HUES6 (cell line): ENCODE measurements around the gene AP2A2.

Experiments used
- H3K27ac ChIP-seq: 2 replicates; pipeline ENCODE4 v1.7.0; 2013; ENCODE audit warnings: low read depth, mild to moderate bottlenecking, low read length, inconsistent platforms
- H3K27me3 ChIP-seq: 2 replicates; pipeline ENCODE4 v1.6.1; 2013; ENCODE audit warnings: low read length; ENCODE audit not compliant: control insufficient read depth, insufficient read depth
- H3K36me3 ChIP-seq: 2 replicates; pipeline ENCODE4 v1.6.1; 2013; ENCODE audit warnings: low read length; ENCODE audit not compliant: control insufficient read depth, insufficient read depth
- H3K4me1 ChIP-seq: 2 replicates; pipeline ENCODE4 v1.6.1; 2013; ENCODE audit warnings: low read length; ENCODE audit not compliant: control insufficient read depth, insufficient read depth
- H3K4me3 ChIP-seq: 2 replicates; pipeline ENCODE4 v1.5.1; 2013; ENCODE audit warnings: low read depth, low read length
- H3K9ac ChIP-seq: one replicate; pipeline ENCODE4 v1.6.1; 2013; ENCODE audit warnings: mild to moderate bottlenecking, low read length
- H3K9me3 ChIP-seq: 2 replicates; pipeline ENCODE4 v1.6.1; 2013; ENCODE audit warnings: low read depth, low read length; ENCODE audit not compliant: control insufficient read depth, insufficient read depth

AP2A2 gene

DNA sequence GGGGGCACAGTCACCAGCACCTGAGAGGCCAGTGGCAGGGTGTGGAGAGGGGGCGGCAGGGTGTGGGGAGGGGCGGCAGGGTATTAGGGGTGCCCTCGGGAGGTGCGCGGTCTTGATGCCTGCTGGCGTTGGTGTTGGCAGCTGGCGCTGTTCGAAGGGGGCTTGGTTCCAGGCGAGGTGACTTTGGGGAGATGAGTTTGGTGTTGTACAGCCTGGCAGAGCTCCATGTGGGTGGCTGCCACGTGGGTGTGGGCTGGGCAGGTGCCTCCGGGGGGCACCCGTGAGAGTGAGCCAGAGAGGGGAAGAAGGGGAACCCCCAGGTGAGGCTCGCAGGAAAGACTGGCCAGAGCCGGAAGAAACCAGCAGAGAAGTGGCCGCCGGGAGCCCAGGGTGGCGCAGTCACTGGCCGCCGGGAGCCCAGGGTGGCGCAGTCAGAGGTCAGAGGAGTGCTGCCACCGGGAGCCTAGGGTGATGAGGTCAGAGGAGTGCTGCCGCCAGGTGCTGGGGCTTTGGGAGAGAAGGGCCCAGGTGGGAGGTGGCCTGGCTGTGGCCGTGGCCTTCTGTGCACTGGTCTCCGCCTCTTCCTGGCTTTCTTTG lies 66.1 kb downstream of the AP2A2 start:
- Histone ChIP-seq H3K4me1 (no peaks in the 10 kb centered on the region), H3K9me3 (no peaks in the 10 kb centered on the region), H3K27ac (no peak overlapping the region), H3K4me3 (no peak overlapping the region), H3K36me3 (peaks cover 77% of the 10 kb centered on the region), H3K9ac (no peak overlapping the region), H3K27me3 (no peaks in the 10 kb centered on the region)

DNA sequence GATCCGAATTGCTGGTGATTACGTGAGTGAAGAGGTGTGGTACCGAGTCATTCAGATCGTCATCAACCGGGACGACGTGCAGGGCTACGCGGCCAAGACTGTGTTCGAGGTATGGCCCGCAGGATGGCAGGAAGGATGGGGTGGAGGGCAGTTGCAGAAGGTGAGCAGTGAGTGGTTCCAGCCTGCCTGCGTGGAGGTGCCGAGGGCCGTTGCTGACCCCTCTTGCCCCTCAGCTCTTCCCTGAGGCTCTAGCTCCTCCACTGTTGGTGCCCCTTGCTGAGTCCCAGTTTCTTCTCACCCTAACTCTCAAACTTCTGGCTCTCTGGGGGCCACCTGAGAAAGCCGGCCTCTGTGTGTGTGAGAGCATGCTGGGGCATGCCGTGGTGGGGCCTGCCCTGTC lies 66.9 kb downstream of the AP2A2 start:
- H3K36me3 ChIP-seq, result peaks cover 79% of the 10 kb centered on the region
- H3K4me1 ChIP-seq, result no peaks in the 10 kb centered on the region
- no peaks in the 10 kb centered on the region for H3K27me3 ChIP-seq
- no peak overlapping the region for H3K27ac ChIP-seq
- H3K9ac ChIP-seq, result no peak overlapping the region
- no peak overlapping the region for H3K4me3 ChIP-seq
- no peaks in the 10 kb centered on the region for H3K9me3 ChIP-seq

DNA sequence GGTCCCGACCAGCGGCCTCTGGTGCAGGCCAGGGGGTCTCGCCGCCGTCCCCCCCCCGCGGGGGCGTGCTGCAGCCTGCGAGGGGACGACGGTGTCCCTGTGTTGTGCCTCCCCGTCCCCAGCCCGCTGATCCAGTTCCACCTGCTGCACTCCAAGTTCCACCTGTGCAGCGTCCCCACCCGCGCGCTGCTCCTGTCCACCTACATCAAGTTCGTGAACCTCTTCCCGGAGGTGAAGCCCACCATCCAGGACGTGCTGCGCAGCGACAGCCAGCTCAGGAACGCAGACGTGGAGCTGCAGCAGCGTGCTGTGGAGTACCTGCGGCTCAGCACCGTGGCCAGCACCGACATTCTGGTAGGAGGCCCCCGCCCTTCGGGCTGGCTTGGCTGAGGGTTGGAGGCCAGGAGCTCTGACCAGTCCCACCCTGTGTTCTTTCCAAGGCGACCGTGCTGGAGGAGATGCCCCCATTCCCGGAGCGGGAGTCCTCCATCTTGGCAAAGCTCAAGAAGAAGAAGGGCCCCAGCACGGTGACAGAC lies 68.0 kb downstream of the AP2A2 start:
- no peaks in the 10 kb centered on the region for H3K27me3 ChIP-seq
- H3K9me3 ChIP-seq, result no peaks in the 10 kb centered on the region
- H3K27ac ChIP-seq, result no peak overlapping the region
- H3K4me3 ChIP-seq, result no peak overlapping the region
- peaks cover 71% of the 10 kb centered on the region for H3K36me3 ChIP-seq
- no peak overlapping the region for H3K9ac ChIP-seq
- H3K4me1 ChIP-seq, result no peaks in the 10 kb centered on the region

DNA sequence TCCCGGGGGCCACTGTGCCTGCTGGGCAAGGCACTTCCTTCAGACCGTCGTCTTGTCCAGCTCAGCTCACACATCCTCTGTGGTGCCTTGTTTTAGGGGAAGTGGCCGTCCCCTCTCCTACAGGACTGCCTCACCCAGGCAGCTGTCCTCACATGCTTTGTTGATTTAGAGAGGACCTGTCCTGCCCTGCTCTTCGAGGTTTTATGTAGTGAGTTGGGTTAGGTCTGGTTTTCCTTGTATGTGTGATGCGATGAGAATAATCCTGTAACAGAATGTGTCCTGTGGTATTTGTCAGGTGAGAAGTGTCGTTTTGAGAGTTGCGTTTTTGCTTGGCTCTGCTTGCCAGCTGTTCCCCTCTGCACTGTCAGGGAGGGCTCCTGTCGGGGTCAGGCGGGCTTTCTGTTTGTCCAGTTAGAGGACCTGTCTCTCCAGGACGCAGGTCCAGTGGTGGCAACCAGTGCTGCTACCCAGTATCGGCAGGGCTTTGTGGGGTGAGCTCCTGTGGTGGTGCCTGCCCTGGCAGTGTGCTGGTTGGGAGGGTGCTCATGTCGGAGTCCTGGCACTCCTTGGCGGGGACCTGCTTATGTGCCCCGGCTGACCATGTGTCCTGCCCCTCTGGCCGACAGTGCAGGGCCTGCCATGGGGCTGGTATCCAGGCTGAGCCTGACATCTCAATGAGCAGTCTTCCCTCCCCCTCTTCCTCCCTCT lies 69.5 kb downstream of the AP2A2 start:
- Histone ChIP-seq H3K4me3 (no peak overlapping the region), H3K27ac (no peak overlapping the region), H3K27me3 (no peaks in the 10 kb centered on the region), H3K9ac (no peak overlapping the region), H3K9me3 (no peaks in the 10 kb centered on the region), H3K36me3 (peaks cover 64% of the 10 kb centered on the region), H3K4me1 (no peaks in the 10 kb centered on the region)

DNA sequence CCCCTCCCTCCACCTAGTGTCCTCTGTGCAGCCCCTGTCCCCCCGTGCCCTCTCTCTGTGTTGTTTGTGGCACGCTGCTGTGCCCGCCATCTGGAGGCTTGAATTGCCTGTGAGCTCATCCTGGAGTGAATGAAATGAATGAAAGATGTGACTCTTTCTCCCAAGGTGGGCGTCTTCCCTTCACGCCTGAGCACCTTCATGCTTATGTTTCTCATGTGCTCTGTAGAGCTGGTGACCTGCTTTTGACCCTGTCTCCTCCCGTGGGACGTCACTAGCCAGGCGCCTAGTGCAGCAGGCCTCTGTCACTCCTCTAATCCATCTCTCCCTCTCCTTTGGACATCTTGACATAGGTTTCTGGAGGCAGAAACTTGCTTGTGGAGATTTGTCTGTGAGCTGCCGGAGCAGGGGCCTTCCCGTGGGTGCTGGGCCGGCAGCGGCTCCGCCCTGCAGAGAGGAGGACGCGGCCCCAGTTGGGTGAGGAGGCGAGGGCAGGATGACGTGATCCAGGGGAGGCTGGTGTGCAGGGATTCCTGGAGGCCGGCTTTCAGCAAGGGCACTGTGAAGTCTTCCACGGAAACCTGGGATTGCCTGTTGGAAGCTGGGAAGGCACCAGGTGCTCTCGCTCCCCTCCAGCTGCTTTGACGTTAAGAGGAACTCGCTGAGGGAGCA lies 70.2 kb downstream of the AP2A2 start:
- H3K4me1 ChIP-seq, result no peaks in the 10 kb centered on the region
- no peaks in the 10 kb centered on the region for H3K27me3 ChIP-seq
- H3K9me3 ChIP-seq, result no peaks in the 10 kb centered on the region
- H3K9ac ChIP-seq, result no peak overlapping the region
- H3K4me3 ChIP-seq, result no peak overlapping the region
- no peak overlapping the region for H3K27ac ChIP-seq
- peaks cover 67% of the 10 kb centered on the region for H3K36me3 ChIP-seq

DNA sequence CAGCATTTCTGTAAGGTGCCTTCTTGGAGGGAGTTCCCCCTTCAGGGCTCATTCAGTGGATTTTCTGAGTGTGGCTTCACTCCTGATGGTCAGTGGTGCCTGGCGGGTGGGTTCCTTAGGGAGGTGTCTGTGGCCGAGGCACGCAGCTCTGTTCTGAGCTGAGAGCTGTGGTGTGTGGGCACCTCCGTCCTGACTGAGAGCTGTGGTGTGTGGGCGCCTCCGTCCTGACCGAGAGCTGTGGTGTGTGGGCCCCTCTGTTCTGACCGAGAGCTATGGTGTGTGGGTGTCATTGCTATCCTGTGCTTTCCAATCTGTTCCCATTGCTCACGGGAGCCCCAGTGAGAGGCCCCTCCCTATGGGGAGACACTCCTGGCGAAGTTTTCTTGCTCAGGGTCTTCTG lies 71.0 kb downstream of the AP2A2 start:
- no peak overlapping the region for H3K27ac ChIP-seq
- no peak overlapping the region for H3K9ac ChIP-seq
- H3K36me3 ChIP-seq, result peaks cover 71% of the 10 kb centered on the region
- no peak overlapping the region for H3K4me3 ChIP-seq
- no peaks in the 10 kb centered on the region for H3K4me1 ChIP-seq
- no peaks in the 10 kb centered on the region for H3K27me3 ChIP-seq
- H3K9me3 ChIP-seq, result no peaks in the 10 kb centered on the region

DNA sequence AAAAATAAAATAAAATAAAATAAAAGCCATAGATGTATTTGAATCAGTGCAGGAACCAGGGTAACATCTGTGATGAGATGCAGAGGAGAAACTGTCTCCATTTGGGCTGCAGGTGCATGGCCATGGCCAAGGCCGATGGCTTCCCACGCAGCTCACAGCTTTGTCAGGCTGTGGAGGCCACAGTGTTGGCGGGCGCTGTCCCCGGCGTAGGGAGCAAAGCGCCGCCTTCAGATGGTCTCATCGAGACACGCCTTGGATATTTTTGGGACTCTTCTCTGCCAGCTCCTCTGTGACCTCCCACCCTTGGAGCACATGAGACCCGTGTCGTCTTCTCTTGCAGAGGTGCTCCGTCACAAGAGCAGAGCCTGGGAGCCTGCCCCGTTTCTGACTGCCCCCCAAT lies 72.2 kb downstream of the AP2A2 start:
- Histone ChIP-seq H3K36me3 (peaks cover 73% of the 10 kb centered on the region), H3K9ac (no peak overlapping the region), H3K9me3 (no peaks in the 10 kb centered on the region), H3K27ac (no peak overlapping the region), H3K4me1 (no peaks in the 10 kb centered on the region), H3K27me3 (no peaks in the 10 kb centered on the region), H3K4me3 (no peak overlapping the region)

DNA sequence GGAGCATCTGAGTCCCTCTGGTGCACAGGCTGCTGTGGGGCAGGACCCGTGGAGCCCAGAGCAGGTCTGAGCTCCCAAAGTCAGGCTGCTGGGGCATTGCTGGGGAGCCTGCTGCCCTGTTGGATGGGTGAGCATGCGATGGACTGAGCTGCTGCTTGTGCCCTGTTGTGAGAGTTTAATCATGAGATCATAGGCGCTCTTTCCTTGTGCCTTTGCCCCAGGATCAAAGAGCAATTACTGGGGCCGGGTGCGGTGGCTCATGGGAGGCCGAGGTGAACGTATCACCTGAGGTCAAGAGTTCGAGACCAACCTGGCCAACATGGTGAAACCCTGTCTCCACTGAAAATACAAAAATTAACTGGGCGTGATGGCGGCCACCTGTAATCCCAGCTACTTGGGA lies 73.3 kb downstream of the AP2A2 start:
- Histone ChIP-seq H3K9me3 (no peaks in the 10 kb centered on the region), H3K9ac (no peak overlapping the region), H3K27me3 (no peaks in the 10 kb centered on the region), H3K27ac (no peak overlapping the region), H3K36me3 (peaks cover 73% of the 10 kb centered on the region), H3K4me3 (no peak overlapping the region), H3K4me1 (no peaks in the 10 kb centered on the region)

DNA sequence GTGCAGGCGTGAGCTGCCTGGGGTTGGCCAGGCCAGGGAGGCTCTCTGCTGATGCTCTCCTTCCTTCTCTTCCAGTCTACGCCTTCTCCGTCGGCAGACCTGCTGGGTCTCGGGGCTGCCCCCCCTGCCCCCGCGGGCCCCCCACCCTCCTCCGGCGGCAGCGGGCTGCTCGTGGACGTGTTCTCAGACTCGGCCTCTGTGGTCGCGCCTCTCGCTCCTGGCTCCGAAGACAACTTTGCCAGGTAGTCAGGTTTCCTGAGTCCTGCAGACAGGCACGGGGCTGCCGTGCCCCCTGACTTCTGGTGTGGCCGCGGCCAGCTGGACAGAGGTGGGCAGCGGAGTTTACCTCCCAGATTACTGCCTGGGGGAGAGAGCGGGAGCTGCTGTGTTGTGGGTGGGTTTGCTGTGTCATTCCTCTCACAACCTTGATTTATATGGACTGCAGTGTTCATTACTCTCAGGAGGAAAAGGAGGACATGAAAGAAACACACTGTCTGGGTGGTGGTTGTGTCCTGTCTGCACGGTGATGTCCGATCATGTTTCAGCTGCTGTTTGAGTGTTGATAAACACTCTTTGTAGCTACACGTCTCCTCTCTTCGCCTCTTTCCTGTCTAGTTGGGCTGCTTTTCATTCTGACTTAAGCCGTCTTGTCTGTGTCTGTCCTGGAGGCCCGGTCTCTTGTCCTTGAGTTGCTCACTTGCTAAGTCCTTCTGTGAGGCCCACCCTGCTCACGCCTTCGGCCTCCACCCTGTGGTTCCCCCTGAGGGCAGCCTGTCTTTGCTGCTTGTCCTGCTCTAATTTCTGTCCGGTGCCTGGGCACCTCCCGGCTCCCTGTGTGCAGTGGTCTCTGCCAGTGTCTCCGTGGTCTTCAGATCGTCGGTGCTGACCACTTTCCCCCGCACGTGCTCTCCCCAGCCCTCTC lies 74.9 kb downstream of the AP2A2 start:
- peaks cover 76% of the 10 kb centered on the region for H3K36me3 ChIP-seq
- H3K4me1 ChIP-seq, result no peaks in the 10 kb centered on the region
- no peak overlapping the region for H3K9ac ChIP-seq
- no peak overlapping the region for H3K4me3 ChIP-seq
- H3K27ac ChIP-seq, result 0 out of 2 replicates have a peak overlapping the region, but pooled peaks have one; percentile 3
- H3K27me3 ChIP-seq, result no peaks in the 10 kb centered on the region
- H3K9me3 ChIP-seq, result no peaks in the 10 kb centered on the region

DNA sequence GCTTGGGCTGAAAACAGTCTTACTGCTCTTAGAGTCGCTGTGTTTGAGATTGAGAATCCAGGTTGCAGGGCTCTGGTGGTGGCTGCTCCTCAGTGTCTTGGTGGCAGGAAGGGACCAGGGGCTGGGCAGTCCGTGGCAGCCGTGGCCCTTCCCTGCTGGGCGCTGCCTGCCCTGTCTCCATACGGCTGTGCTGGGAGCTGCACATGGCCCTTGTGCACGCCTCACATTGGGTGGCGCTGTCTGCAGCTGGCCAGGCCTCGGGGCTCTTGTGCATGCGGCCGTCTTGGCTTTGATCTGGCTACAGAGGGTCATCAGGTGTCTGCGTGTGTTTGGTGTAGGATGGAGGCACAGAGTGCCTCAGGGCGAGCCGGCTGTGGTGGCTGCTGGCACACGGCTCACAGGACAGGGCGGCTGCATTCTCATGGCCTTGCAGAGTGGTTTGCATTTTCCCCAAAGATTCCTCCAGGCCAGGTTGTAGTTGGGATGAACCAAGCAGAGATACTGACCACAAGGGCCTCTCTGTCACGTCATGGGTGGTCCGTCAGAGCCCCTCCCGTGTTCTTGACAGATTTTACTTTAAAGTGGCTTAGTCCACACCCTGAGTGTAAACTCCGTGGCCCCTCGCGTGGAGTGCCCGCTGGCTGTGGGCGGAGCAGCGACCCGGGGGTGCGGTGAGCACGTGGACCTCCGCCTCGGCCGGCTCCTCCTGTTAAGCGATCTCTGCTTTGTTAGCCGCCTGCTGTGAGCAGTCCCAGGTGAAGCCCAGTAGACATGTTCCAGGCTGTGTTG lies 76.1 kb downstream of the AP2A2 start:
- no peaks in the 10 kb centered on the region for H3K9me3 ChIP-seq
- H3K4me3 ChIP-seq, result no peak overlapping the region
- no peaks in the 10 kb centered on the region for H3K4me1 ChIP-seq
- no peaks in the 10 kb centered on the region for H3K27me3 ChIP-seq
- peaks cover 76% of the 10 kb centered on the region for H3K36me3 ChIP-seq
- no peak overlapping the region for H3K27ac ChIP-seq
- H3K9ac ChIP-seq, result no peak overlapping the region
